Measurements from ENCODE around the gene RREB1.

Gene RREB1

DNA sequence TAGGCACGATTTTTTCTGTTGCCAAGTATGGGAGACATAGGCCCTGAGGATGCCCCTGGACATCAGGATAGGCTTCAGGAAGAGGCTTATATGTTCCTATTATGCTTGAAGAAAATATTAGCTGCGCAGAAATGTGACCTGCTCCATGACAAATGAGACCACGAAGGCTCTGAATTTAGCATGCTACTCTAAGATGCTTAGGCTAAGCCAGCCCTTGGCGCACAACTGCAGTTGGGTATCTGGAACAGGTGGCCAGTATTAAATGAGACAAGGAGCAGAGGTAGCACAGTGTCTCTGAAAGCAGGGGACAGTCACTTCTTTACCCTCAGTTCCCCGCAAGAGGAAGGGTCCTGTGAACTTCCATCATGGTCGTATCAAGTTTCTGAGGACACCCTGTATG is 90.0 kb downstream of the RREB1 start:
- no peak for DNase-seq

GRCh38 chr6:7198833-7199800 is 91.4 kb downstream of the RREB1 start:
- no peak for DNase-seq

DNA sequence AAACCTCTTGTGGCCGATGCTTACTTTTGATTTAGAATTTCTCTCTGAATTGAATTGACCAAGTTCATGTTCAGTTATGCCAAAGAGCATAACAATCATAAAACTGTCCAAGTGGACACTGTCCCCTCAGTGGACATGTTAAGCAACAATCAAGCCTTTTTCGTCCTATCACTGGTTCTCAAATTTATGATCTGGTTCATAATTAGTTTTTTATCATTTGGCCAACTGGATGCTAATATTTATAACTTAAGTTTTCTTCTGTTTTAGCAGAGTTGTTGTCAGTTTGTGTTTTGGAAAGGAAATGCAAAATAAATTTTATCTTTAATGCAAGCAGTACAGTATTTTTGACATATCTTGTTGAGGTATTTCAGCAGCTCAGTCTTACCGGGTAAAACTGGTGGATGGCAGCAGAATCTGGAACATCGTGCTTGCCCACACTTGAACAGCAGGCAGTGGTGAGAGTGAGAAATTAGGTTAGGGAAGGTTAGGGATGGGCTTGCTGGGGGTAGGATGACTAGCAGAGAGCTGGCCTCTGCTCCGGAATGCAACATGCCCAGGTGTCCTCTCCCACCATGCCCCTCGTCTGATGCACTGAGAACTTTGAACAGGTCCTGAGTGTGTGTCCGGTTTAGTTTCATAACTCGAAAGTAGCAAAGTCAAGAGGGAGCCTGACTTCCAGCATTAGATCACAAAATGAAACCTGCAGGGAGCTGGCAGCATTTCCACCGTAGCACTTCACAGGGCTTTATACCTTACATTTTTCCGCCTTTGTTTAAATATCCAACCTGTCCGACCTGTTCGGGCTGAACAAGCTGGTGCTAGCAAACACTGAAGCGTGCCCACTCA is 93.1 kb downstream of the RREB1 start:
- DNase-seq: no peak

DNA sequence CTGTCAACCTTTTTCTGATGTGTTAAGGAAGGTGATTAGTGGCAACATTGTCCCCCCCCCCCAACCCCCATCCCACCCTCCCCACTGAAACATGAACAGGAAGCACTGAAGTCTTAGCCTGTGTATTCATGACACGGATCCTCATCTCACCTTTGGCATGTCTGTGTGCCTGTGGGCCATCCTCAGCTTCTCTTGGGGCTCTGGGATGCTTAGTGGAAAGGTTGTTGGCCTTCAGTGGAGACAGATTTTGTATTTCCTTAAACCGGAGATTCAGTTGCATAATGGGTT is 93.6 kb downstream of the RREB1 start:
- no peak for DNase-seq

DNA sequence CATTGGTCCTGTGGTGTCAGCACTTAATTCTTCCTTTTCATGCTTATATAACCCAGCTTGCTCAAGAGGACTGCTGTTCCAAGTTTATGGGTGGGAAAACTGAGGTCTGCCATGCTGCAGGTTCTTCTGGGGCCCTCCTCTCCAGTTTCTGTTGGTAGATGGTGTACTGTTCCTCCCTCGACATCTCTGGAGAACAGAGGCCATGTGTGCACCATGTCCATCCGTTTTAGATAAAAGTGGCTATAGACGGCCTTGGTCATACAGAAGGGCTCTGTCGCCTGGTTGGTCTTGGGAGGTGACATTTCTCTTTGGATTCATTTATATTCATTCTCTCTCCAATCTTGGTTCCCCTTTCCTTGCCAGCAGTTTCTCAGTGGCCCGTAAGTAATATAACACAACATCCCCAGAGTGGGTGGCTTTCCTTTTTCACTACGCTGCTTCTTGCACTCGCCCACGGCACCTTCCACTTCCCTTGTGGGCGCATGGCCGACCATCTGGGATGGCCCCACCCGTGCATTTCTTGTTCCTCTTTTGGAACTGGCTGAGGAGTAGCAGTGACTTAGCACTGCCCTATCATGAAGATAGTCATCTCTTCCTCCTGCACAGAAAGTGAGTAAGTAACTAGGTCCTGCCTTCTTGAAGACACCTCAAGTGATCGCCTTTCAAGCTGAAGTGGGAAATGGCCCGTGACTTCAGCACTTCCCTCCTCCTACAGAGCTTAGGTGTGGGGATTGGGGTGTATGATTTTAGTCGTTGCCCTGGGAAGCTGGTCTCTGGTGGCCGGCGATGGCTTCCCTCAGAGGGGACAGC is 94.2 kb downstream of the RREB1 start:
- no peak for DNase-seq

DNA sequence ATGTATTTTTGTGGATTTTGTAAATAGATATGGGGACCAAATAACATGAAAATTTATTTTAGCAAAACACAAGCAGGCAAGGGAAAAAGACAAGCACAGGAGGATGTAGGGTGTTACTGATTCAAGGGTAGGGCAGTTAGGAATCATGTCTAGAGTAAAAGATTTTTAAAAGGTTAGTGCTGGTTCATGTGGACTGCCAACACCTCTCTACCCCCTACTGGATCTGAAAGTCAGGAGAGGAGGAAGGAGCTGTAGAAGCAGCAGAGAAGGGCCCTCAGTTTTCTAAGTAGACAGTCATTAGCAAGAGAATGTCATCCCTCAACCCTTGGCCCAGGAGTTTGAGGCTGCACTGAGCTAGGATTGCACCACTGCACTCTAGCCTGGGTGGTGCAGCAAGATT is 95.2 kb downstream of the RREB1 start:
- DNase-seq: no peak

GRCh38 chr6:7203939-7204338 is 96.2 kb downstream of the RREB1 start:
- DNase-seq: no peak

GRCh38 chr6:7204726-7205125 is 97.0 kb downstream of the RREB1 start:
- no peak for DNase-seq

GRCh38 chr6:7207720-7208119 is 100.0 kb downstream of the RREB1 start:
- no peak for DNase-seq

DNA sequence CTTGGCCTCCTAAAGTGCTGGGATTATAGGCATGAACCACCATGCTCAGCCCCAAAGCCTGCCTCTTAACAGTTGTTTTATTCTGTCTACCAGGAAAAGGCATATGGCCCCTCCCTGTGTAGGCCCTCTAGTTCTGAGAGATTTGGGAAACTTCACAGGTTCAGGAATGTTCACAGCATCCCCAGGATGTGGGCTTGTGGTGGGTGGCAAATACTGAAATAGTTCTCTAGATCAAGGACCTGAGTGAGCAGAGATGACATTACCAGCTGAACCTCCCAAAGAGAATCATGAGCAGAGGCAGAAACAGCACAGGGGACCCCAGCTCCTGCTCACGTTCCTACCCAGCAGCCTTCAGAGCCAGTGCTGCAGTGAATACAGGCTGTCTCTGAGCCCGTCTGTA is 105.7 kb downstream of the RREB1 start:
- DNase-seq: no peak

DNA sequence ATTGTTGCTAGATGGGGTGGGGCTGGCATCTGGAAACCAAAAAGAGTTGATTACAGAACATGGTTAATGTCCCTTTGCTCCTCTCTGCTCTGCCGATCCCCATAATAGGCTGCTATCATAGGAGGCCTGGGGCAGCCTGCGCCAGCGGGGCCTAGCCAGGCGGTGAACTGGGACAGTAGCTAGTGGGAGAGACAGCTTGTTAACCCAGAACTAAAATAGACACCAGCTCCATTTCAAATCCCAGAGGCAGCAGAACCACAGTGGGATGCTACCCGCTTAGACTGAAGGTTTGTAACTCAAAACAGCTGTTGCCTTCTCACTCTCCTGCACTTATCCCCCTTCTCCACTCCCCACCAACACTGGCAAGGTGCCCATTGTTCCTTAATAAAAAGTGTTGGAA is 106.7 kb downstream of the RREB1 start:
- peak; percentile 22 for DNase-seq

- DNase-seq: no peak
Measured at GRCh38 chr6:7215131-7215530, 107.4 kb downstream of the RREB1 start.

GRCh38 chr6:7215798-7216231 is 108.1 kb downstream of the RREB1 start:
- DNase-seq: no peak

- no peak for DNase-seq
Measured at GRCh38 chr6:7216941-7217621, 109.3 kb downstream of the RREB1 start.

DNA sequence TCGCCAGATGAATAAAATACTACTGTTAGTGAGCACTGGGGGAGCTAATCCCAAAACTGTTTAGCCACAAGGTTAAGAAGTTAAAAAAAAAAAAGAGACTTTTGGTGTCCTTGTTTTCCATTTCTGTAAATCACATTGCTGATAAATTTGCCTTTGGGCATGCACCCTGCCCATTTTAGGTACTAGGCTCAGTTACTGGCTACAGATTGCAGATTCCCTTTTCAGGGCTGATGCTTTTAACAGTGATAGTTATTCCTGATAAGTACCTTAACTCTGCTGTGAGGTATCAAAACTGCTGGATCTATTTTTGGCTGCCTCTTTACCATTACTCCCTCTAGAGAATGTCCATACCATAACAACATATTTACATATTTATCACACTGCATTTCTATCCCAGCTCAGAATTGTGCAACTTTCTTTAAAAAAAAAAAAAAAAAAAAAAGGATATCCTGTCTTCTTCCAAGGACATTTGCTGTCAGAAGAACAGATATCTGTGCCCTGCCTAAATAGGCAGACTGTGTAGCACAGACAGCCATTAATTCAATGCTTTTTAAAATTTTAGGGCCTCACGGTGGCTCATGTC is 110.7 kb downstream of the RREB1 start:
- no peak for DNase-seq

GRCh38 chr6:7219310-7219709 is 111.5 kb downstream of the RREB1 start:
- DNase-seq: no peak

DNA sequence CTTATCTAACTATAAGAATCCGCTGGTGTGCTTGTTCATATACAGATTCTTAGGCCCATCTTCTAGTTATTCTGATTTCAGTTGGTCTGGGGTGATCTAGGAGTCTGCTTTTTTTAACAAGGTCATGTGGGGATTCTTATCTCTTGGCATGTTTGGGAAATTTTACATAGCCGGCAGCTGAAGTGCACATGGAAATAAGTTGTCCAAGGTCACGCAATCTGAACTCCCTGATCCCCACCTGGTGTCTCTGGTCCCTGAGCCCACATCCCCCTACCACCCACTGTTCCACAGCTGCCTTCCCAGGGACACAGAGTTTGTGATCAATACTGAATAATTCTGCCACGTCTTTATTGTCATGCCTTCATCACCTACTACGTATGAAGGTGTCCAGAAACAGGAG is 114.4 kb downstream of the RREB1 start:
- no peak for DNase-seq

DNA sequence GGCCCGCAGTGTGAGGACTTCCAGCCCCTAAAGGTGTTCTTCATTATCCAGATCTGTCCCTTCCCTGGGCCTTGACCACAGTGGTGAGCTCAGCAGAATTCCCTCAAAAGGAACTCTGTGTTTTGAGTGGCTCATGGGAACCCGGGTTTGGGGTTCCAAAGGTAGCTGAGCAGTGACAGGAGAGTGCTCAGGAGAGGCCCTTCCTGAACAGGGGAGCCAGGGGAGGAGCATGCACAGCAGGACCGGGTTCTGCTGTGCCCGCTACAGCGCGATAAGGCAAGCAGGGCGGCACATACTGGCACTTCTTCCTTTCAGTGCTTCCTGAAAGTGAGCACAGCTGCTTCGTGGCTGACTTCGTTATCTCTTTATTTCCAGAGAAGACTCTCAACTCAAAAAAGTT is 117.0 kb downstream of the RREB1 start:
- DNase-seq: no peak

DNA sequence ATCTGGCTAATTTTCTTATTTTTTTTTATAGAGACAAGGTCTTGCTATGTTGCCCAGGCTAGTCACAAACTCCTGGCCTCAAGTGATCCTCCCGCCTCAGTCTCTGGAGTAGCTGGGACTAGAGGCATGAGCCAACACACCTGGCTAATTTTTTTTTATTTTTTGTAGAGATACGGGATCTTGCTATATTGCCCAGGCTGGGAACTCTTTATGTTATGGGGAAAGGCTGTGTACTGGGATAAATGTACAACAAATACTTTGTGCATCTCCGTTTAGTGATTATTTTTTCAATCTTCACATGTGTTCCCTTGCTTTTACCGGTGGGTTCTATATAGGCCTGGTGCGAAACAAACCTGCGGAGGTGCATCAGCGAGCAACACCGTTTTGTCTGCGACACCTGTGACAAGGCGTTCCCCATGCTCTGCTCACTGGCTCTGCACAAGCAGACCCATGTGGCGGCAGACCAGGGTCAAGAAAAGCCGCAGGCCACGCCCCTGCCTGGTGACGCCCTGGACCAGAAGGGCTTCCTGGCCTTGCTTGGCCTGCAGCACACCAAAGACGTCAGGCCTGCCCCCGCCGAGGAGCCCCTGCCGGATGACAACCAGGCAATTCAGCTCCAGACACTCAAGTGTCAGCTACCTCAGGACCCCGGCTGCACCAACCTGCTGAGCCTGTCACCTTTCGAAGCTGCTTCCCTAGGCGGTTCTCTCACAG is 121.1 kb downstream of the RREB1 start:
- no peak for DNase-seq

DNA sequence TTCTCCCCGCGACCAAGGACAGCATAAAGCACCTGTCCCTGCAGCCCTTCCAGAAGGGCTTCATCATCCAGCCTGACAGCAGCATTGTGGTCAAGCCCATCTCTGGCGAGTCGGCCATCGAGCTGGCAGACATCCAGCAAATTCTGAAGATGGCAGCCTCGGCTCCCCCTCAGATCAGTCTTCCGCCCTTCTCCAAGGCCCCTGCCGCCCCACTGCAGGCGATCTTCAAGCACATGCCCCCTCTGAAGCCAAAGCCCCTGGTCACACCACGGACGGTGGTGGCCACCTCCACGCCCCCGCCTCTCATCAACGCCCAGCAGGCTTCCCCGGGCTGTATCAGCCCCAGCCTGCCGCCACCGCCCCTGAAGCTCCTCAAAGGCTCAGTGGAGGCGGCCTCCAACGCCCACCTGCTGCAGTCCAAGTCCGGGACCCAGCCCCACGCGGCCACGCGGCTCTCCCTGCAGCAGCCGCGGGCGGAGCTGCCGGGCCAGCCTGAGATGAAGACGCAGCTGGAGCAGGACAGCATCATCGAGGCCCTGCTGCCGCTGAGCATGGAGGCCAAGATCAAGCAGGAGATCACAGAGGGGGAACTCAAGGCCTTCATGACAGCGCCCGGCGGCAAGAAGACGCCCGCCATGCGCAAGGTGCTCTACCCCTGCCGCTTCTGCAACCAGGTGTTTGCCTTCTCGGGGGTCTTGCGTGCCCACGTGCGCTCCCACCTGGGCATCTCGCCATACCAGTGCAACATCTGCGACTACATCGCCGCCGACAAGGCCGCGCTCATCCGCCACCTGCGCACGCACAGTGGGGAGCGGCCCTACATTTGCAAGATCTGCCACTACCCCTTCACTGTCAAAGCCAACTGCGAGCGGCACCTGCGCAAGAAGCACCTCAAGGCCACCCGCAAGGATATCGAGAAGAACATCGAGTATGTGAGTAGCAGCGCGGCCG is 121.9 kb downstream of the RREB1 start:
- DNase-seq: no peak

All from NCI-H2171 treated with DMSO at 0.1 percent for 48 hours (cell line).